Erythroblast (primary cell): ENCODE results near the gene NCBP1.

Source experiments
- GATA1 ChIP-seq: IDR thresholded peaks from 2 replicates; pipeline ENCODE4 v1.6.1; 2011; ENCODE audit warnings: low read depth, mild to moderate bottlenecking, control low read depth, low read length, moderate library complexity
- POLR2A ChIP-seq: IDR thresholded peaks from 2 replicates; pipeline ENCODE4 v1.6.1; 2011; ENCODE audit warnings: mild to moderate bottlenecking, low read length

DNA sequence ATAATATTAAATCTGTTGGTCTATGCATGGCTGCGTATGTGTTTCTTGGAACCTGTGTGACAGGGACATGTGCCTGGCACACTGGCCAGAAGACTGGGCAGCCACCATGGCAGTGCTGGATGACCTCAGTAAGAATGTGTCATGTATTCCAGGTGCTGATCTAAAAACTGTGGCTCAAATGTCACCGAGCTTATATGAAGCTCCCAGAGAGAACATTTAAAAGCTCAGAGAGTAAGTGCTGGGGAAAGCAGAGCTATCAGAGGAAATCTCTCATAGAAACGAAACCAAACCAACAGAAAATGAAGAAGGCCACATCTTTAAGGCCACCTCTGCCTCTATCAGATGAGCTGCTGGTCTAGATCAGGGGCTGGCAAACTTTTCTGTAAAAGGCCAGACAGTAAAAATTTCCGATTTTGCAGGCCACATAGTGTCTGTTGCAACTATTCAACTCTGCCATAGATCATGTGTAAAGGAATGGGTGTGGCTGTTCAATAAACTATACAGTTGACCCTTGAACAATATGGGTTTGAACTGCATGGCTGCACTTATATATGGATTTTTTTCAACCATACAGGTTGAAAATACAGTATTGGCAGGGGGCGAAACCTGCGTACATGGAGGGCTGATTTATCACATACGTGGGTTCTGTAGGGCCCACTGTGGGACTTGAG is 32.3 kb upstream of the NCBP1 start:
- TF ChIP-seq POLR2A (no peak), GATA1 (no peak)
